ENCODE results near the gene MAPK8IP1. TPM values are rescaled to one million over a fixed set of nuclear protein-coding genes. Genes with fewer than 3 reads are reported as not detected.

The MAPK8IP1 gene
- total RNA-seq, 1 experiment from 2014 or later: 11.7 TPM

DNA sequence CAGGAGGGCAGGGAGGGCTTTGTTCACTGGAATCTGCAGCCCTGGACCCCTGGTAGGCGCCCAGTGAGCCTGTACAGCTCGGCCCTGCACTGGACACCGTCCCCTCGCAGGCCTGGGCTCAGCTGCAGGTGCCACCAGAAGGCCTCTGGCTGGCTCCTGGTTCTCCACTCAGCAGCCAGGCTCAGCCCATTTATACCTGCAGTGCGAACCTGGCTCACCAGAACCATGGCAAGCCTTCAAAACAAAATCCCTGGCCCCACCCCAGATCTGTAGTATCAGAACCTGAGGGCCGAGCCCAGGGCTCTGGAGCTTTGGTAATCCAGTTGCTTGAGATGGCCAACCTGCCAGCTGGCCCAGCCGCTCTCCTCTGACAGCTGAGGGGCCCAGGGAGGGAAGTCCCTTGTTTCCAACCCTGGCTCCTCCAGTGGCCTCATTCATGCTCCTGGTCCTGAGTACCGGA lies 22.5 kb downstream of the MAPK8IP1 start:
- DNase-seq (ENCODE audit: low read depth): no peak

DNA sequence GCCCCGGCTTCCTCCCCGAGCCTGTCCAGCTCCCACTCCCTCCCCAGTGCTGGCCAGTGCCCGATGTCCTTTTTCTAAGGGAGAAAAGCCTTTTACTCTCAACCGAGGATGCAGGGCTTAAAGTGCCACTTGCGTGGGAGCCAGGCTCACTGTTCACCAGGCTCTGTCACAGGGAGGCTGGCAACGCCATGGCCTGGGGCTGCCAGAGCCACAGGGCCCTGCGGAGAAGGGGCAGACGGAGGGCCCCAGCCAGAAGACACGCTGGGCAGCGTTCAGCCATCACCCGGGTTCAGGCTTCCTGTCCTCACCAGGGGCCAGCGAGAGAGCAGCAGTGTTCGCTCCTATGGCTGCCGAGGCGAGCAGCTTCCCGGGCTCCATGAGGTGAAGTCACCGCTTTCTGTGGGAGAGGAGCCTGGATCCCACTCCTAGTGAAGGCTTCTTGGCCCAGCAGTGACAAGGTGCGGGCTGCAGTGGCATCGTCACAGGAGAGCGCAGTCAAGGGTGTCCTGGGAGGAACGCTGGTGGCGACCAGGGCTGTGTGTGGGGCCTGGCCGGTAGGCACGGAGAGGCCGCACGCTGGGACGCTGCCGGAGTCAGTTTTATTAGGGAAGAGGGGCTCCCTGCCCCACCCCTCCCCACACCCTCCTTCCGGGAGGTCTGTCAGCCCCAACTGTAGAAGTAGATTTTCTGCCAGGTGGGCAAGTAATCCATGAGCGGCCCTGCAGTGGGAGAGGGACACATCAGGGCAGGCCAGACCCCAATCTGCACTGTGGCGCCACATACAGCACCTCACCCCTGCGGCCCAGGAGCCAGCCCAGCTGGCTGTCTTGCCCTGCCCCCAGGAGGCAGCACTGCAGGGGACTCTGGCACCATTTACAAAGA lies 24.4 kb downstream of the MAPK8IP1 start:
- DNase-seq (ENCODE audit: low read depth): no peak

DNA sequence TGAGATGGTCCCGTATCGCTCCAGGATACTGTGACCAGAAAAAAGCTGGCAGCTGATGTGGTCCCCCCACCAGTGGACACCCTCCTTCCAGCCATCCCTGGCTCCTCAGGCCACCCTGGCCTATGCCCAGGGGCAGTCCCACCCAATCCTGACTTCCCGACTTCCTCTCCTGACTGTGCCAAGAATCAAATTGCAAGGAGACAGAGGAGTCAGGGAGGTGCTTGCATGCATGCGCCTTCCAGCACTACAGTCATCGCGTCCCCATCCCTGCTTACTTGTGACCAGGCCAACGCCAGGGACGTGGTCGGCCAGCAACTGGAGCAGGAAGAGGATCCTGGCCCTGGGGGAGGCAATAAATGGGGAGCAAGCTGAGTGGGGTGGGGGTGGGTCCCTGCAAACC lies 25.2 kb downstream of the MAPK8IP1 start:
- DNase-seq (ENCODE audit: low read depth): no peak

DNA sequence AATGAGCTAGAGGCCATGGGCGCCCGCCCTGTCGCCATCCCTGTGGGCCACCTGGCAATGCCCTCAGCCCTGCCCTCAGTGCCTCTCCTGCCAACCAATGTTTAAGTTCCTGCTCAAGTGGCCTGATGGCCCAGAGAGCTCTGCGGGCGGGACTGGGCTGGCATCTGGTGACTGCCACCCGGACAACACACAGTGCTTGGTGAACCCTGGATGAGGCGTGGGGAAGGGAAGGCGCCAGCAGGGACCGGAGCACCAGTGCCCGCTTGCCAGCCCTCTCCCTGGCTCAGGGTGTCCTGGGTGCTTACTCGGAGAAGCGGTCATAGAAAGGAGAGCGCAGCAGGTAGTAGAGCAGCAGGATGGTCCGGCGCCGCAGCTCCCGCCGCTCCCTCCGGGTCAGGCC lies 28.1 kb downstream of the MAPK8IP1 start:
- DNase-seq (ENCODE audit: low read depth): no peak

GRCh38 chr11:45913942-45914635 lies 28.6 kb downstream of the MAPK8IP1 start:
- DNase-seq (ENCODE audit: low read depth): no peak

GRCh38 chr11:45915446-45915845 lies 30.0 kb downstream of the MAPK8IP1 start:
- DNase-seq (ENCODE audit: low read depth): no peak

DNA sequence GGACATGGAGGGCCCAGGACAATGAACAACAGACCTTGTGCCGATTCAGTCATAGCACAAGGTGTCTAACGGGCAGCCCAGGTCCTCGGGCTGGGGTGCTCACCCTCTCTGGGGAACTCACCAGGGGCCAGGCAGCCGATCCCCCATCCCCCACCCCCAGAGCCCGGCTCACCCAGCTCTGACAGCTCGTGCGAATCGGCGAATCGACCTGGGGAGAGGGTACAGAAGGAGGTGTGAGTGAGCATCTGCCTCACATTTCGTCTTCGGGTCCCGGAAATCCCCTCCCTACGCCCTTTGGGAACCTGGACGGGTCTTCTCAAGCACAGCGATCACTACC lies 31.8 kb downstream of the MAPK8IP1 start:
- no peak for DNase-seq (ENCODE audit: low read depth)

- peak; percentile 98 for DNase-seq (ENCODE audit: low read depth)
Observed at GRCh38 chr11:45917623-45918330, 32.3 kb downstream of the MAPK8IP1 start, which contains the start of gene PEX16. PEX16 (minus strand) TSS chr11:45917877; CDS start chr11:45917811, 66 bp downstream.

- DNase-seq (ENCODE audit: low read depth): peak; percentile 53
Observed at GRCh38 chr11:45918331-45918941, 33.0 kb downstream of the MAPK8IP1 start.

DNA sequence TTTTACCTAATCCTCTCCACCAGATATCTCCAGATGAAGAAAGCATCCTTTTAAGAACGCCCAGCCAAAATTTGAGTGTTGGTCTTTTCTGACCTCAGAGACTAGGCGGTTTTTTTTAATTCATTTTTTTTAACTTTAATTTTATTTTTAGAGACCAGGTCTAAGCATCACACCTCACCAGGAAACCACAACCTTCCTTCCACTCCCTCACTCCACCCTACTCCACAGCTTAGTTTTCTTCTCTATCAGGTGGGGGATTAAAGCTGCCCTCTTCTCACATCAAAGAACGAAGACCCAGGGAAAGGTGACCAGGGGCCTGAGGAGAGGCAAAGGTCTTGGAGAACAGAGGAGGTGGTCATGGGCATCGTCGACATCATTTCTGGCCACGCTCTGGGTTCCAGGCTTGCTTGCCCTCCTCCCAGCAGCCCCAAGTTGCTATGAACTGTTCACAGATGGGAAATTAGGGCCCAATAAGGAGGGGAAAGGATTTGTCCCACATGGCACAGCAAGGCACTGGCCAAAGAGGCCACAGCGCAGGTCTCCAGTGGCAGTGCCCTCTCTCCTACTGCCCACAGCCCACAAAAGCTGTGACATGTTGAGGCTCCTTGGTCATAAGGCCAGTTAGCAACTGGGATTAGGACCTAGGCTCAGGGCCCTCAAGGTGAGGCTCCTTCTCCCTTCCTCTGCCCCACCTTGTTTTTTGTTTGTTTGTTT lies 33.7 kb downstream of the MAPK8IP1 start:
- no peak for DNase-seq (ENCODE audit: low read depth)

DNA sequence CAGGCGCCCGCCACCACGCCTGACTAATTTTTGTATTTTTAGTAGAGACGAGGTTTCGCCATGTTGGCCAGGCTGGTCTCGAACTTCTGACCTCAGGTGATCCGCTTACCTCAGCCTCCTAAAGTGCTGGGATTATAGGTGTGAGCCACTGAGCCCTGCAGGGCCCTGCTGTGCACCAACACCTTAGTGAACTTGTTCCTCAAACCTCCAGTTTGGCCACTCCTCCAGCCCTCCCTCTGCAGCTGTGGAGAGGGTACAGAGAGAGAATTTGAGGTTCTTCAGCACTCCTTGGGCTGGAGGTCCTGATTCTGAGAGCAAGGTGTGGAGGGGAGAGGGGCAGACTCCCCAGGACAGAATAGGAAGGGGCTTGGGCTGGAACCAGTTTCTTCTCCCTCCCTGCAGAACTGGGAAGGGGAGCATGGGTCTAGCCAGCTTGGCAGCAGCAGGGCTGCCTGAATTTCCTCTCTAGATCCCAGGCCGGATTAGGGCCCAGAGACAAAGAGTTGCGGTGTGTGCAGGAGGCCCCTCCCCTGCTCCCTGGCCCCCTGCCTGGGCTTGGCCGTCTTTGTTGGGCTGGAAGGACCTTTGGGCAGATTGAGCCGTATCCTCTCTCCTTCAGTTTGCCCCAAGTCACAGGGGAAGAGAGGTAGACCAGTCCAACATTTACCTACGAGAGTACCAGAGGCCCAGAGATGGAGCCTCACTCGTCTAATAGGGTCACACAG lies 34.5 kb downstream of the MAPK8IP1 start:
- DNase-seq (ENCODE audit: low read depth): no peak

GRCh38 chr11:45920531-45921477 lies 35.4 kb downstream of the MAPK8IP1 start:
- DNase-seq (ENCODE audit: low read depth): no peak

- DNase-seq (ENCODE audit: low read depth): no peak
Observed at GRCh38 chr11:45921561-45922424, 36.3 kb downstream of the MAPK8IP1 start.

- DNase-seq (ENCODE audit: low read depth): no peak
Observed at GRCh38 chr11:45922425-45923082, 37.1 kb downstream of the MAPK8IP1 start, which contains the start of gene LARGE2. LARGE2 (plus strand) TSS chr11:45922656; CDS start chr11:45922883, 227 bp downstream.

- DNase-seq (ENCODE audit: low read depth): no peak
Observed at GRCh38 chr11:45924036-45924915, 38.8 kb downstream of the MAPK8IP1 start.

- no peak for DNase-seq (ENCODE audit: low read depth)
Observed at GRCh38 chr11:45924927-45925326, 39.5 kb downstream of the MAPK8IP1 start.

Measured in LHCN-M2 (cell line).